HCT116 (cell line): ENCODE results near the gene USP10. TPM values are rescaled to one million over a fixed set of nuclear protein-coding genes. Genes with fewer than 3 reads are reported as not detected.

Experiments
- ATAC-seq: fragments of 200-7000 bp; cut with Tn5 transposase; 2 replicates; pipeline ENCODE4 v1.9.1; 2020; ENCODE audit warnings: mild to moderate bottlenecking, moderate library complexity
- BruUV-seq: library from RNA; stranded (reverse); fragments of 400-500 nt; replicated peaks from 2 replicates; lab custom pipeline; 2021; lab: Mats Ljungman, UMichigan
- CTCF ChIA-PET: fragments of 300-600 bp; sonication (Branson Sonifier 250); formaldehyde crosslinking; loops from one replicate; lab custom pipeline; 2021; ENCODE audit warnings: antibody characterized with exemption; lab: Charles Lee
- POLR2A ChIA-PET: fragments of 300-600, 350-600 bp; sonication (Branson Sonifier 250); formaldehyde crosslinking; loops from one replicate; lab custom pipeline; 2021; ENCODE audit warnings: antibody characterized with exemption; lab: Charles Lee
- RAD21 ChIA-PET, 2 experiments: fragments of 300-600 bp; sonication (Branson Sonifier 250); formaldehyde crosslinking; loops; one replicate each; lab custom pipeline; 2023; ENCODE audit warnings: low total read pairs in 2 of 2; ENCODE audit not compliant: uncharacterized antibody in 2 of 2, unreplicated experiment in 2 of 2, low non-redundant PET in 1 of 2; lab: Charles Lee
- DNase-seq: peaks from one replicate; pipeline ENCODE4 v3.0.0-alpha.2; 2010; ENCODE audit warnings: low read depth, low spot score
- H2AFZ ChIP-seq: fragments of 200-600 bp; shearing (Covaris generic), sonication (generic); 2 replicates; pipeline ENCODE4 v1.6.1; 2017; ENCODE audit warnings: low read depth, mixed run types, mixed read lengths, antibody characterized with exemption, low read length; ENCODE audit not compliant: poor library complexity, severe bottlenecking
- H3K27ac ChIP-seq: 2 replicates; pipeline ENCODE4 v1.5.1; 2012; ENCODE audit warnings: low read depth, low read length
- H3K27me3 ChIP-seq: fragments of 200-600 bp; sonication (generic); 2 replicates; pipeline ENCODE4 v1.6.1; 2016; ENCODE audit warnings: mixed run types, low read length, mixed read lengths; ENCODE audit not compliant: insufficient read depth
- H3K36me3 ChIP-seq, 2 experiments: fragments of 200-500 bp in 1 of 2; fragments of 200-600 bp in 1 of 2; sonication (Bioruptor generic) in 1 of 2; sonication (generic) in 1 of 2; 2 replicates each; pipeline versions ENCODE4 v1.5.1 to v1.6.1; 2014 to 2016; ENCODE audit warnings: low read length in 2 of 2, inconsistent platforms in 1 of 2, mixed read lengths in 1 of 2, mixed run types in 1 of 2; ENCODE audit not compliant: insufficient read depth in 2 of 2, control insufficient read depth in 1 of 2
- H3K4me1 ChIP-seq, 2 experiments: fragments of 200-600 bp in 1 of 2; sonication (generic) in 1 of 2; 2 replicates each; pipeline versions ENCODE4 v1.5.1 to v1.6.1; 2012 to 2017; ENCODE audit warnings: low read length in 2 of 2, inconsistent platforms in 1 of 2, mild to moderate bottlenecking in 1 of 2, mixed read lengths in 1 of 2, mixed run types in 1 of 2, moderate library complexity in 1 of 2; ENCODE audit not compliant: insufficient read depth in 2 of 2, control insufficient read depth in 1 of 2
- H3K4me2 ChIP-seq: fragments of 200-600 bp; sonication (generic); 2 replicates; pipeline ENCODE4 v1.6.1; 2017; ENCODE audit warnings: mixed run types, low read length, mixed read lengths
- H3K4me3 ChIP-seq, 2 experiments: fragments of 200-600 bp in 1 of 2; sonication (generic) in 1 of 2; replicated peaks in 1 of 2; 2 replicates each; pipeline ENCODE4 v1.5.1; 2011 to 2016; ENCODE audit warnings: low read length in 2 of 2, control low read depth in 1 of 2, low read depth in 1 of 2, mild to moderate bottlenecking in 1 of 2, mixed read lengths in 1 of 2, mixed run types in 1 of 2
- H3K79me2 ChIP-seq: fragments of 200-600 bp; sonication (generic); 2 replicates; pipeline ENCODE4 v1.6.1; 2017; ENCODE audit warnings: mild to moderate bottlenecking, mixed run types, low read length, moderate library complexity, mixed read lengths; ENCODE audit not compliant: insufficient read depth
- H3K9ac ChIP-seq: fragments of 200-600 bp; sonication (generic); 2 replicates; pipeline ENCODE4 v1.6.1; 2016; ENCODE audit warnings: low read length, mixed read lengths
- H3K9me2 ChIP-seq: fragments of 200-600 bp; sonication (generic), shearing (Covaris generic); 2 replicates; pipeline ENCODE4 v1.6.1; 2017; ENCODE audit warnings: mixed run types, mild to moderate bottlenecking, moderate library complexity; ENCODE audit not compliant: insufficient read depth
- H3K9me3 ChIP-seq, 2 experiments: fragments of 200-500 bp in 1 of 2; fragments of 200-600 bp in 1 of 2; sonication (Bioruptor generic) in 1 of 2; sonication (generic) in 1 of 2; 2 replicates each; pipeline ENCODE4 v1.6.1; 2014 to 2017; ENCODE audit warnings: low read length in 2 of 2, mixed read lengths in 2 of 2, inconsistent platforms in 1 of 2, low read depth in 1 of 2, mild to moderate bottlenecking in 1 of 2, mixed run types in 1 of 2, moderate library complexity in 1 of 2; ENCODE audit not compliant: control insufficient read depth in 1 of 2, insufficient read depth in 1 of 2
- H4K20me1 ChIP-seq: fragments of 200-600 bp; sonication (generic), shearing (Covaris generic); 2 replicates; pipeline ENCODE4 v1.6.1; 2017; ENCODE audit warnings: mixed run types, mild to moderate bottlenecking, moderate library complexity; ENCODE audit not compliant: insufficient read depth
- ATF3 ChIP-seq: IDR thresholded peaks from 2 replicates; pipeline ENCODE4 v1.6.1; 2012
- CBX3 ChIP-seq: IDR thresholded peaks from 2 replicates; pipeline ENCODE4 v1.6.1; 2012; ENCODE audit warnings: low read depth
- CEBPB ChIP-seq: IDR thresholded peaks from 2 replicates; pipeline ENCODE4 v1.6.1; 2012; ENCODE audit warnings: low read depth
- EGR1 ChIP-seq: IDR thresholded peaks from 2 replicates; pipeline ENCODE4 v1.6.1; 2012; ENCODE audit warnings: low read depth
- ELF1 ChIP-seq: IDR thresholded peaks from 2 replicates; pipeline ENCODE4 v1.6.1; 2012; ENCODE audit warnings: low read depth, borderline replicate concordance
- EZH2phosphoT487 ChIP-seq: fragments of 200-600 bp; IDR thresholded peaks from 2 replicates; pipeline ENCODE4 v1.6.1; 2018; ENCODE audit warnings: antibody characterized with exemption, borderline replicate concordance
- JUND ChIP-seq: IDR thresholded peaks from 2 replicates; pipeline ENCODE4 v1.6.1; 2012
- MAX ChIP-seq: IDR thresholded peaks from 2 replicates; pipeline ENCODE4 v1.6.1; 2012
- POLR2A ChIP-seq: IDR thresholded peaks from 2 replicates; pipeline ENCODE4 v1.7.0; 2011; ENCODE audit warnings: borderline replicate concordance; ENCODE audit not compliant: insufficient read depth, insufficient read length; ENCODE audit errors: extremely low read depth
- POLR2AphosphoS5 ChIP-seq: IDR thresholded peaks from 2 replicates; pipeline ENCODE4 v1.6.1; 2011; ENCODE audit warnings: mild to moderate bottlenecking, low read depth, low read length, moderate library complexity
- REST ChIP-seq: IDR thresholded peaks from 2 replicates; pipeline ENCODE4 v1.6.1; 2012; ENCODE audit warnings: low read depth
- SIN3A ChIP-seq: IDR thresholded peaks from 2 replicates; pipeline ENCODE4 v1.6.1; 2012; ENCODE audit warnings: low read depth
- TCF7L2 ChIP-seq: IDR thresholded peaks from 2 replicates; pipeline ENCODE4 v1.7.0; 2011; ENCODE audit warnings: borderline replicate concordance, inconsistent platforms; ENCODE audit not compliant: insufficient read depth, insufficient read length; ENCODE audit errors: extremely low read depth
- YY1 ChIP-seq: IDR thresholded peaks from 2 replicates; pipeline ENCODE4 v1.6.1; 2011; ENCODE audit warnings: low read length, low read depth, moderate library complexity, mild to moderate bottlenecking; ENCODE audit not compliant: insufficient replicate concordance; ENCODE audit errors: extremely low read depth
- ZFX ChIP-seq: fragments of 450-650 bp; IDR thresholded peaks from 2 replicates; pipeline ENCODE4 v1.6.1; 2017
- ZNF274 ChIP-seq: fragments of 200-500 bp; sonication (Bioruptor generic); IDR thresholded peaks from 2 replicates; pipeline ENCODE4 v1.6.1; 2014; ENCODE audit warnings: mild to moderate bottlenecking, low read depth, low read length, inconsistent platforms
- intact Hi-C: fragments of 100-400 bp; cut with micrococcal nuclease; formaldehyde crosslinking; loops from 2 replicates; pipeline ENCODE4 v1.10.0; 2022
- total RNA-seq: library from RNA; stranded (reverse); gene quantifications from one replicate; pipeline ENCODE4 v1.2.1, GENCODE V29; 2021; ENCODE audit not compliant: unreplicated experiment

The USP10 gene
- total RNA-seq, 1 experiment from 2014 or later: 175 TPM

- no peaks in the 10 kb centered on the region for H4K20me1 ChIP-seq
- CTCF ChIA-PET: no interaction called here
- intact Hi-C loops: no loop called here
- 0 out of 4 replicates have a peak, but pooled peaks cover 0 to 2% of the 10 kb centered on the region in 2 experiments for H3K4me1 ChIP-seq
- H3K9me3 ChIP-seq: no peaks in the 10 kb centered on the region
- no peaks in the 10 kb centered on the region for H3K9me2 ChIP-seq
- ATAC-seq (no peak), DNase-seq (no peak)
- H3K9ac ChIP-seq: no peak overlapping the region
- TF ChIP-seq JUND: no peak
- no peak for TF ChIP-seq CEBPB
- TF ChIP-seq EGR1: no peak
- no peaks in the 10 kb centered on the region for H3K27me3 ChIP-seq
- H3K79me2 ChIP-seq: no peaks in the 10 kb centered on the region
- no peak overlapping the region for H3K4me2 ChIP-seq
- no TSS peak for BruUV-seq
- POLR2A ChIA-PET: no interaction called here
- H3K27ac ChIP-seq: no peak overlapping the region
- no peak overlapping the region for H3K4me3 ChIP-seq
- no peak overlapping the region for H2AFZ ChIP-seq
- no peaks in the 10 kb centered on the region for H3K36me3 ChIP-seq
- RAD21 ChIA-PET: no interaction called here
These were observed 86.9 kb downstream of the USP10 start for GRCh38 chr16:84786605-84787262.

GRCh38 chr16:84787263-84787622 lies 87.4 kb downstream of the USP10 start:
- RAD21 ChIA-PET: no interaction called here

More at GRCh38 chr16:84787263-84787622, 87.4 kb downstream of the USP10 start:
- Histone ChIP-seq H3K4me1 (0 out of 4 replicates have a peak, but pooled peaks cover 0 to 2% of the 10 kb centered on the region in 2 experiments), H3K9me3 (no peaks in the 10 kb centered on the region), H3K9me2 (no peaks in the 10 kb centered on the region), H3K4me2 (no peak overlapping the region), H3K9ac (no peak overlapping the region), H3K27ac (no peak overlapping the region), H3K4me3 (no peak overlapping the region), H3K36me3 (no peaks in the 10 kb centered on the region), H3K79me2 (no peaks in the 10 kb centered on the region), H3K27me3 (no peaks in the 10 kb centered on the region), H4K20me1 (no peaks in the 10 kb centered on the region), H2AFZ (no peak overlapping the region)
- TF ChIP-seq POLR2AphosphoS5: no peak
- TF ChIP-seq CBX3: no peak
- no peak for TF ChIP-seq POLR2A
- no peak for TF ChIP-seq ZFX
- no peak for TF ChIP-seq ZNF274
- TF ChIP-seq ELF1: no peak
- no peak for TF ChIP-seq YY1
- TF ChIP-seq JUND: no peak
- no peak for TF ChIP-seq ATF3
- no peak for TF ChIP-seq REST
- no peak for TF ChIP-seq MAX
- no peak for TF ChIP-seq CEBPB
- no peak for TF ChIP-seq TCF7L2
- TF ChIP-seq EZH2phosphoT487: no peak
- TF ChIP-seq SIN3A: no peak
- TF ChIP-seq EGR1: no peak
- DNase-seq (no peak), ATAC-seq (no peak)
- no TSS peak for BruUV-seq
- intact Hi-C loops: no loop called here
- CTCF ChIA-PET: interaction anchor here (1.3 kb wide), 1 partner anchor 14 kb away, joined by 4 read pairs; no protein-coding TSS in a partner anchor
- POLR2A ChIA-PET: no interaction called here
